HG03280 (cell line): ENCODE measurements around the gene ATE1.
"Not testable (repeated sequence)": the region's sequence is repeated elsewhere in the genome, so short reads cannot be mapped to it uniquely, and the experiment has no call there.

Experiments used
- ATAC-seq: cut with Tn5 transposase; IDR thresholded peaks from one replicate; pipeline ENCODE4 v1.9.1; 2021; ENCODE audit warnings: mild to moderate bottlenecking, moderate library complexity; ENCODE audit not compliant: unreplicated experiment

ATE1 gene

GRCh38 chr10:121833387-121833786, 94.4 kb downstream of the ATE1 start:
- no peak for ATAC-seq

DNA sequence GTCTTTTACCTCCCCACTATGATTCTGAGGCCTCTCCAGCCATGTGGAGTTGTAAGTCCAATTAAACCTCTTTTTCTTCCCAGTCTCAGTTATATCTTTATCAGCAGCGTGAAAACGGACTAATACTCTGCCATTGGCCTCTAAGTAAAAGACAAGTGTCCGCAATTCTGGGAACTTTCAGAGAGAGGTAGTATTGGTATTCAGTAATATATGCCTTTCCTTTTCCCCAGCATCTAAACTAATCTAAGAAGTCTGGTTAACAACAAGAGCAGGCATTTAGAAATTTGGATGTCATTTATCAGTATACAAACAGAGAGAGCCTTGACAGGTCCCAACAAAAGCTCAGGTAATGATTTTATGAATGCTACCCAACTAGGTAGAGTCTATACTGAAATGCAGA, 95.2 kb downstream of the ATE1 start:
- ATAC-seq, result no peak

GRCh38 chr10:121831777-121832176, 96.1 kb downstream of the ATE1 start:
- ATAC-seq, result no peak

GRCh38 chr10:121831237-121831636, 96.6 kb downstream of the ATE1 start:
- ATAC-seq, result no peak

DNA sequence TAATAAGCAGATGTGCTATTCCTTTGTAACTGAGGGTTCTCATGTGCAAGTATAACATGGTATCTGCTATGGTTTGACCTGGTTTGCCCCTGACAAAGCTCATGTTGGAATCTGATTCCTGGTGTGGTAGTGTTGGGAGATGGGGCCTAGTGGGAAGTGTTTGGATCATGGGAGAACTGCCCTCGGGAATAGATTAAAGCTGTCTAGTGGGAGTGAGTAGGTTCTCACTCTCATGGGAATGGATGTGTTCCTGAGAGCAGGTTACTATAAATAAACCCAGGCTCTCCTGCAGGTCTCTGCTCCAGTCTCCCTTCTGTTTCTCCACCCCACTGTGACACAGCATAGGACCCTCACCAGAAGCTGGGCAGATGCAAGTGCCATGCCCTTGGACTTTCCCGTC, 97.7 kb downstream of the ATE1 start:
- ATAC-seq, result no peak

DNA sequence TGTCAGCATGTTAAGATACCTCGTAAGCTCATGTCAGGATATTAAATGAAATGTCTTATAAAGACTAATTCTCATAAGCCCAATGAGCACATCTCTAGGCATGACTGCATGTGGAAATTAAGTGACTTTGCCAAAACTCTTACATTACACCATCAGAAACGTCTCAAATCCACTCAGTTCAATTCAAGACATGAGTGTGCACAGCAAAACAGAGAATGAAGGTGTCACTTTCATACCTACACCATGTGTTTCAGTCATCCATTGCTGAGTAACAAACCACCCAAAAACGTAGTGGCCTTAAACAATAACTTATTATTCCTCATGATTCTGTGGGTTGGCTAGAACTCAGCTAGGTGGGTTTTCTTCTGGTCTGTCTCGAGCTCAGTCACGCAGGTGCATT, 99.8 kb downstream of the ATE1 start:
- ATAC-seq, result no peak

GRCh38 chr10:121826773-121827172, 101.1 kb downstream of the ATE1 start:
- ATAC-seq, result not testable (repeated sequence)

DNA sequence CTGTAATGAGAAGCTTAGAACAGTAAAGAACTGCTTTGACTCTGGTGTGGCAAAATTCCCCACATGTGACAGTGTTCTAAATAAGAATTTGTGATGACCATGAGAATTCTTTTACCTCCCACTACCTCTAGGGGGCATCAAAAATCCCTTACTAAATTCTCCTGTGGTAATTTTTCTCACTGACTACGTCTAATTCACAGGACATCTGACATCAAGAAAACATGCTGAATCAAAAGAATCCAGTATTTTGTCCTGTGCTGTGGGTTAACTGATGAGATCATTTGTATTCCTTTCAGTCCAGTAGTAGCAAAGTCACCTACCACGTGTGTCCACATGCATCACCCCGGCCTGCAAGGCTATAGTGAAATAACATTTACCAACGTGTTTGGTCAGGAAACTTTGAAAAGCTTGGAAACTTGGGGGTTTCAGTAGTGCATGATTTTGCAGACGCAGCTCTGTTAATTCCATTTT, 103.8 kb downstream of the ATE1 start:
- no peak for ATAC-seq

DNA sequence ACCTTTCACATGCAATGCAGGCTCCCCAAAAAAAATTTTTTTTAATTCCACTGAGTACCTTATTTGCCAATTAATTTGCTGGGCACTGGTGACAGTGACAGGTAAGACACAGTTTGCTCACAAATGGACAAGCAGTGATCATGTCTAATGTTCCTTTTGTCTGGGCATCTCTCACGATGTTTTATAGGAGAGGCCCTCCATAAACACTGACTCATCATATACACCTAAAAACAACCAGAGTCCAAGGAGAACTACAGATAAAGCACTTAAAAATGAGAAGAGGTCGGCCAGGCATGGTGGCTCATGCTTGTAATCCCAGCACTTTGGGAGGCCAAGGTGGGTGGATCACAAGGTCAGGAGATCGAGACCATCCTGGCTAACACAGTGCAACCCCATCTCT, 105.1 kb downstream of the ATE1 start:
- ATAC-seq, result no peak

DNA sequence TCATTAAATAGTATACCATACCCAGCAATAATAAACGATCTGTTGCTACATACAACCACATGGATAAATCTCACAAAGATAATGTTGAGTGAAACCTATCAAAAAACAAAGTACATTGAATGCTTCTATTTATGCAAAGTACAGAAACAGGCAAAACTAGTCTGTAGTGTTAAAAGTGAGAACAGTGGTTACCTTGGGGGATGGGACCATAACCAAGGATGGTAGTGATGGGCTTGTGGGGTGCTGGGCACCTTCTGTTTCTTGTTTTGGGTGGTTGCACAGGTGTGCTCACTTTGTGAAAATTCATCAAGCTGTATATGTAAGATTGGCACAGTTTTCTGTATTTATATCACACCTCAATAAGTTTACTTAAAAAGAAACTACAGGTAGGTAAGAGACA, 105.7 kb downstream of the ATE1 start:
- no peak for ATAC-seq

GRCh38 chr10:121819049-121819448, 108.8 kb downstream of the ATE1 start:
- no peak for ATAC-seq

GRCh38 chr10:121818599-121818998, 109.2 kb downstream of the ATE1 start:
- ATAC-seq, result no peak

- ATAC-seq, result no peak
Observed at GRCh38 chr10:121816197-121816596, 111.6 kb downstream of the ATE1 start.

- ATAC-seq, result no peak
Observed at GRCh38 chr10:121813857-121814256, 114.0 kb downstream of the ATE1 start.

DNA sequence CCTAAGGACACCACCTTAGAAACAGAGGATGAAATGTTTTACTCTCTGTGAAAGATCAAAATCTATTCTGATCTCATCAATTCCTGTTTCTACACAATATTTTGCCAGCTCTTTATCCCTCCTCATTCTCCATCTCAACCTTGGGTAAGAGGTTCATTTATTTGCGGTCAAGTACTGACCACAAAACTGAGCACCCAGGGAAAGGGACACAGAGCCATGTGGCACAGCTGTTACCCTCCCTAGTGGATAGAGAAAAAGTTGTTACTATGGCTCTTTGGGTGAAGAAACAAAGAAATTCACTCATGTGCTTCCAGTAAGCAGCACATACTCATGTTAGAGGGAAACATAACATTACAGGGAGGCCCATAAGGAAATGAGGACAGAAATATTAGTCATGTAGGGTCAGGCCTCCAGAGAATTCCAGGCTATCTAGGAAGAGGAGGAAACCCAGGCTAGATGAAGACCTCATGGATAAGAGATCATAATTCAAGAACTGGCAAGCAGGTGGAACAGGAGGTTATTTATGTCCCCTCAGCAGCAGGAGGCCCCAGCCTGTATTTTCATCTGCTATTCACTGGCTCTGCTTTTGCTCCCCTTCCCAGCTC, 114.5 kb downstream of the ATE1 start:
- ATAC-seq, result no peak

DNA sequence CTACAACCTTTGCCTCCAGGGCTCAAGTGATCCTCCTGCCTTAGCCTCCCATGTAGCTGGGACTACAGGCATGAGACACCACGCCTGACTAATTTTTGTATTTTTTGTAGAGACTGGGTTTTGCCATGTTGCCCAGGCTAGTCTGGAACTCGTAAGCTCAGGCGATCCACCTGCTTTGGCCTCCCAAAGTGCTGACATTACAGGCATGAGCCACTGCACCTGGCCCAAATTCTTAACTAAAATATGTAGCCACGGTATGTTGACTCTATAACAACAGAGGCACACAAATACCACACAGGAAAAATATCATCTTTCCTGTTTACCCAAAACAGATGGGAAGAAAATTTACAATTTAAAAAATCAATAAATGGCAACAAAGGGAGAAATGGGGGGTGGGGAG, 115.8 kb downstream of the ATE1 start:
- no peak for ATAC-seq

GRCh38 chr10:121811386-121811785, 116.4 kb downstream of the ATE1 start:
- no peak for ATAC-seq

GRCh38 chr10:121808835-121809234, 119.0 kb downstream of the ATE1 start:
- no peak for ATAC-seq

GRCh38 chr10:121804460-121804859, 123.4 kb downstream of the ATE1 start:
- ATAC-seq, result no peak

- no peak for ATAC-seq
Observed at GRCh38 chr10:121803611-121804010, 124.2 kb downstream of the ATE1 start.

DNA sequence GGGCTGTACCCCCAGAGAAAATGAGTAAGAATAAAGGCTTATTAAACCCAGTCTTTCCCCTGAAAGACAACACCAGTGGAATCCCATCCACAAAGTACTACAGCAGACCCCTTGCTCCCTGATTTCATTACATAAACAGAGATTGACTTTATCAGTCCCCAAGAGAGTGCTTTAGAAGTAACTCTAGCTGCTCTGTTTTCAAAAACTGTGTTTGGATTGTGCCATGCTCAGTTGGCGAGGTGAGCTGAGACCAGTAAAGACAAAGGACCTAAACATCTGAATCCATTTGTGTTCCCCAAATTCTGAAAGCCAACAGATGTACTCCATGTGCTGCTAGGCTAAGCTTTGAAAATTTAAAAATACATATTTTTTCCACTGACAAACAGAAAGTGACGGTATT, 127.0 kb downstream of the ATE1 start:
- ATAC-seq, result no peak

DNA sequence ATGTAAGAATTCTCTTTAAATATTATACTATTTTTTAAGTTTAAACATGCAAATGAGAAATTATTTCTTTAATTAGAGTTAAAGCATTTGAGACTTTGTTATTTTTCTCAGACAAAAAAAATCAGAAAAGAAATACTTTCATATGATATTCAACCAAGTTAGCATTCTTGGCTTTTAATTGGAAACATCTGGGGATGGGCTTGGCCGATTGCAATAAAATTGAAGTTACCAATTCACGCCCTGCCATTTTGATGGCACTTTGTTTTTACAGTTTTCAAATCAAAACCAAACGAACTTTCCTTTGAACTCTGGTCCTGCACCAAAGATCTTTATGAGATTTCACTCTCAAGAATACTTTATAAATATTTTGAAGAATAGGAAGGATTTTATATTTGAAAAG, 127.7 kb downstream of the ATE1 start:
- ATAC-seq, result no peak

- ATAC-seq, result no peak
Observed at GRCh38 chr10:121797490-121797889, 130.3 kb downstream of the ATE1 start.
